H1 (cell line): ENCODE data around the gene IQCE. TPM values are rescaled to one million over a fixed set of nuclear protein-coding genes. Genes with fewer than 3 reads are reported as not detected.

Experiments
- EZH2 ChIP-seq: fragments of 200-600 bp; sonication (generic); IDR thresholded peaks from 2 replicates; pipeline ENCODE4 v1.7.1; 2012; ENCODE audit warnings: low read depth, mild to moderate bottlenecking, moderate library complexity, low read length, inconsistent platforms; ENCODE audit not compliant: severe bottlenecking
- NANOG ChIP-seq: IDR thresholded peaks from 2 replicates; pipeline ENCODE4 v1.6.1; 2011; ENCODE audit warnings: low read length, low read depth, mild to moderate bottlenecking, inconsistent platforms; ENCODE audit not compliant: insufficient read depth, poor library complexity, severe bottlenecking
- polyA plus RNA-seq, 7 experiments: library from polyadenylated mRNA; depleted of rRNA in 3 of 7; stranded (reverse) in 5 of 7; unstranded in 2 of 7; fragments of >200 nt in 5 of 7; fragments of 200-250 nt in 2 of 7; gene quantifications; 1 replicate in 5 of 7; 2 replicates in 1 of 7; 4 replicates in 1 of 7; pipeline versions ENCODE4 v1.2.1 to v1.2.3, GENCODE V29; 2011 to 2013; ENCODE audit warnings: missing spikeins in 2 of 7, mixed read lengths in 2 of 7
- total RNA-seq: library from RNA; stranded (reverse); fragmentation: NEBNext Ultra II Directional; extraction: Animal tissue kit (Norgen Biotek cat#: 25700); gene quantifications from 2 replicates; pipeline ENCODE4 v1.2.1, GENCODE V29; 2021

IQCE gene
- total and polyA plus RNA-seq, 2 of the 8 experiments (the other 6 are each of a cell fraction or from before 2014, with no cell fraction given), result 2.2 to 4.9 TPM

- TF ChIP-seq NANOG (no peak), EZH2 (no peak)
Observed at GRCh38 chr7:2520761-2521290, 38.0 kb upstream of the IQCE start (continued).
